ENCODE measurements around the gene GRID2. TPM values are rescaled to one million over a fixed set of nuclear protein-coding genes. Genes with fewer than 3 reads are reported as not detected.
A peak's percentile ranks its signal among the peaks of the same experiment; 100 is the strongest.

GRID2 gene
- total and polyA plus RNA-seq, 10 of the 15 experiments (the other 5 are each of a cell fraction or from before 2014, with no cell fraction given), result not detected

- peak; percentile 47 to 55 (median 53); a peak in 5 of 6 replicates for TF ChIP-seq CTCF (IDR thresholded peaks at IDR 0.05 in 2 of 3, conservative IDR thresholded peaks at IDR 0.05 in 1 of 3; ENCODE audit: control insufficient read depth in 2 of 3, extremely low read depth in 1 of 3, insufficient read depth in 1 of 3, low read depth in 3 of 3, low read length in 3 of 3)
- no peak for TF ChIP-seq TBL1XR1 (IDR thresholded peaks at IDR 0.05; ENCODE audit: low read depth, low read length)
- no peak for TF ChIP-seq E2F4 (IDR thresholded peaks at IDR 0.05; ENCODE audit: low read depth, low read length)
- no peak for TF ChIP-seq SMARCA5 (IDR thresholded peaks at IDR 0.05)
- TF ChIP-seq YBX1 (IDR thresholded peaks at IDR 0.05), result no peak
- no peak for TF ChIP-seq NFYA (IDR thresholded peaks at IDR 0.05; ENCODE audit: borderline replicate concordance, low read depth, low read length)
- no peak for TF ChIP-seq PBX3 (IDR thresholded peaks at IDR 0.05; ENCODE audit: insufficient replicate concordance, low read depth, low read length)
- TF ChIP-seq MEF2A (IDR thresholded peaks at IDR 0.05; ENCODE audit: insufficient read depth, low read depth, low read length), result no peak
- TF ChIP-seq GATAD2B (conservative IDR thresholded peaks at IDR 0.05; ENCODE audit: low read depth), result no peak
- no peak for TF ChIP-seq ZBED1 (IDR thresholded peaks at IDR 0.05; ENCODE audit: borderline replicate concordance)
- no peak for TF ChIP-seq CHD4 (IDR thresholded peaks at IDR 0.05)
- TF ChIP-seq CREM (IDR thresholded peaks at IDR 0.05; ENCODE audit: low read depth), result no peak
- no peak for TF ChIP-seq RELB (IDR thresholded peaks at IDR 0.05; ENCODE audit: low read depth)
- peak; percentile 37; the same call in 1 of the 2 replicates for TF ChIP-seq SPI1 (IDR thresholded peaks at IDR 0.05; ENCODE audit: borderline replicate concordance, insufficient read depth, low read depth, low read length)
- no peak for TF ChIP-seq POU2F2 (IDR thresholded peaks at IDR 0.05; ENCODE audit: borderline replicate concordance, low read depth, low read length)
- TF ChIP-seq NR2C1 (IDR thresholded peaks at IDR 0.05), result no peak
- TF ChIP-seq HSF1 (IDR thresholded peaks at IDR 0.05; ENCODE audit: low read depth, low read length), result no peak
- no peak for TF ChIP-seq SIN3A (IDR thresholded peaks at IDR 0.05; ENCODE audit: low read depth, low read length)
- TF ChIP-seq PRDM15 (CRISPR knock-in tag; IDR thresholded peaks at IDR 0.05), result no peak
Measured at GRCh38 chr4:92387459-92388069, 83.8 kb downstream of the GRID2 start (continued).

Data from GM12878 (cell line).